Measurements from ENCODE around the gene LRRC75B.

The LRRC75B gene

GRCh38 chr22:24579258-24579601 is 13.6 kb downstream of the LRRC75B start:
- no peaks in the 10 kb centered on the region for H3K9me3 ChIP-seq (ENCODE audit: control insufficient read depth, insufficient read depth, low read depth, low read length)
- H3K4me3 ChIP-seq (ENCODE audit: low read depth, low read length) = no peak overlapping the region
- CTCF ChIA-PET = interaction anchor here (0.7 kb wide), 1 partner anchor 57 kb away, joined by 3 read pairs; no protein-coding TSS in a partner anchor
- POLR2A ChIA-PET = interaction anchor here (2.0 kb wide), 1 partner anchor 24 kb away, joined by 4 read pairs; the partner anchor contains the start of gene GUCD1
- peaks cover 17 to 19% of the 10 kb centered on the region in 2 experiments; a peak in 2 of 3 replicates for H3K36me3 ChIP-seq (ENCODE audit: control insufficient read depth in 2 of 2, insufficient read depth in 1 of 2, low read length in 2 of 2)
- H3K4me1 ChIP-seq (ENCODE audit: control insufficient read depth, insufficient read depth, low read length) = peaks cover 15% of the 10 kb centered on the region
- 0 out of 2 replicates have a peak overlapping the region, but pooled peaks have one; percentile 39 for H3K27ac ChIP-seq (ENCODE audit: extremely low read depth, low read depth, low read length)
- peak; percentile 72 for TF ChIP-seq WT1 (tag by site-specific recombination; IDR thresholded peaks at IDR 0.05)
- TF ChIP-seq TSHZ1 (tag by site-specific recombination; IDR thresholded peaks at IDR 0.05; ENCODE audit: borderline replicate concordance) = peak; percentile 2; the same call in 1 of the 2 replicates
- TF ChIP-seq ZBTB44 (tag by site-specific recombination; IDR thresholded peaks at IDR 0.05) = peak; percentile 72
- TF ChIP-seq ZNF311 (tag by site-specific recombination; IDR thresholded peaks at IDR 0.05; ENCODE audit: borderline replicate concordance) = no peak
- no peak for TF ChIP-seq ZNF514 (tag by site-specific recombination; IDR thresholded peaks at IDR 0.05)
- TF ChIP-seq OSR2 (tag by site-specific recombination; IDR thresholded peaks at IDR 0.05) = 0 out of 2 replicates have a peak, but pooled peaks have one; percentile 6
- TF ChIP-seq ZEB2 (tag by site-specific recombination; IDR thresholded peaks at IDR 0.05) = 0 out of 2 replicates have a peak, but pooled peaks have one; percentile 5
- TF ChIP-seq SALL2 (tag by site-specific recombination; IDR thresholded peaks at IDR 0.05; ENCODE audit: borderline replicate concordance) = no peak
- TF ChIP-seq ZSCAN30 (tag by site-specific recombination; IDR thresholded peaks at IDR 0.05) = peak; percentile 81; the same call in 1 of the 2 replicates
- TF ChIP-seq FEZF1 (tag by site-specific recombination; IDR thresholded peaks at IDR 0.05) = 0 out of 2 replicates have a peak, but pooled peaks have one; percentile 1
- no peak for TF ChIP-seq ZNF610 (tag by site-specific recombination; IDR thresholded peaks at IDR 0.05; ENCODE audit: borderline replicate concordance)
- TF ChIP-seq GLI2 (tag by site-specific recombination; IDR thresholded peaks at IDR 0.05; ENCODE audit: borderline replicate concordance, low read depth) = no peak
- no peak for TF ChIP-seq ZNF10 (tag by site-specific recombination; IDR thresholded peaks at IDR 0.05)
- TF ChIP-seq SP7 (tag by site-specific recombination; IDR thresholded peaks at IDR 0.05) = peak; percentile 6; the same call in 1 of the 2 replicates
- TF ChIP-seq ZNF174 (tag by site-specific recombination; IDR thresholded peaks at IDR 0.05) = no peak
- no peak for TF ChIP-seq BCL11A (tag by site-specific recombination; IDR thresholded peaks at IDR 0.05; ENCODE audit: low read depth)

GRCh38 chr22:24578355-24579257 is 14.3 kb downstream of the LRRC75B start:
- no peaks in the 10 kb centered on the region for H3K9me3 ChIP-seq (ENCODE audit: control insufficient read depth, insufficient read depth, low read depth, low read length)
- ChIA-PET CTCF (interaction anchor here (0.7 kb wide), 1 partner anchor 56 kb away, joined by 3 read pairs; no protein-coding TSS in a partner anchor), POLR2A (interaction anchor here (2.0 kb wide), 1 partner anchor 23 kb away, joined by 4 read pairs; the partner anchor contains the start of gene GUCD1)
- H3K36me3 ChIP-seq (ENCODE audit: control insufficient read depth in 2 of 2, insufficient read depth in 1 of 2, low read length in 2 of 2) = peaks cover 24% of the 10 kb centered on the region in 2 experiments
- H3K4me1 ChIP-seq (ENCODE audit: control insufficient read depth, insufficient read depth, low read length) = peaks cover 9% of the 10 kb centered on the region
- H3K27ac ChIP-seq (ENCODE audit: extremely low read depth, low read depth, low read length) = peak overlapping the region; percentile 39
- H3K4me3 ChIP-seq (ENCODE audit: low read depth, low read length) = no peak overlapping the region
- TF ChIP-seq ZNF639 (tag by site-specific recombination; IDR thresholded peaks at IDR 0.05) = peak; percentile 72; the same call in 1 of the 2 replicates
- TF ChIP-seq KLF1 (tag by site-specific recombination; IDR thresholded peaks at IDR 0.05) = peak; percentile 88
- no peak for TF ChIP-seq ZNF747 (tag by site-specific recombination; IDR thresholded peaks at IDR 0.05)
- TF ChIP-seq MYNN (tag by site-specific recombination; IDR thresholded peaks at IDR 0.05; ENCODE audit: borderline replicate concordance) = no peak
- no peak for TF ChIP-seq ZNF362 (tag by site-specific recombination; IDR thresholded peaks at IDR 0.05)
- no peak for TF ChIP-seq ZNF426 (tag by site-specific recombination; IDR thresholded peaks at IDR 0.05)
- 0 out of 2 replicates have a peak, but pooled peaks have one; percentile 33 for TF ChIP-seq SCRT1 (tag by site-specific recombination; IDR thresholded peaks at IDR 0.05; ENCODE audit: borderline replicate concordance)
- TF ChIP-seq OVOL3 (tag by site-specific recombination; IDR thresholded peaks at IDR 0.05) = peak; percentile 70; the same call in 1 of the 2 replicates

Data from HEK293 (cell line).